Natural killer cell (primary cell): ENCODE measurements around the gene MYO7B. TPM values are rescaled to one million over a fixed set of nuclear protein-coding genes. Genes with fewer than 3 reads are reported as not detected.

Experiments
- ATAC-seq, 3 donors: fragments of 150-1000 bp in 2 of 3; fragments of 200-7000 bp in 1 of 3; cut with Tn5 transposase; 1 replicate in 1 of 3; 2 replicates in 2 of 3; pipeline ENCODE4 v1.10.0; 2021; ENCODE audit warnings: mild to moderate bottlenecking in 2 of 3, moderate library complexity in 2 of 3
- DNase-seq, 2 donors: peaks; one replicate each; pipeline versions ENCODE4 v3.0.0 to v3.0.0-alpha.2; 2013 to 2021; ENCODE audit warnings: mixed read lengths in 1 of 2
- H3K27ac ChIP-seq: one replicate; pipeline ENCODE4 v1.5.1; 2013; ENCODE audit warnings: mild to moderate bottlenecking, low read length
- H3K27me3 ChIP-seq: one replicate; pipeline ENCODE4 v1.6.1; 2013; ENCODE audit warnings: low read length; ENCODE audit not compliant: control insufficient read depth, insufficient read depth
- H3K36me3 ChIP-seq: one replicate; pipeline ENCODE4 v1.6.1; 2013; ENCODE audit warnings: low read length; ENCODE audit not compliant: control insufficient read depth, insufficient read depth
- H3K4me1 ChIP-seq: one replicate; pipeline ENCODE4 v1.6.1; 2013; ENCODE audit warnings: low read length; ENCODE audit not compliant: control insufficient read depth, insufficient read depth
- H3K4me3 ChIP-seq: one replicate; pipeline ENCODE4 v1.5.1; 2013; ENCODE audit warnings: low read length
- H3K9me3 ChIP-seq: one replicate; pipeline ENCODE4 v1.6.1; 2013; ENCODE audit warnings: low read length; ENCODE audit not compliant: control insufficient read depth, insufficient read depth
- H3K27ac Mint-ChIP-seq, 2 donors: one replicate each; pipeline ENCODE4 v1.8.0; 2022; ENCODE audit warnings: mild to moderate bottlenecking in 2 of 2, mixed read lengths in 2 of 2, moderate library complexity in 1 of 2
- H3K27me3 Mint-ChIP-seq, 2 donors: one replicate each; pipeline ENCODE4 v1.8.0; 2022; ENCODE audit warnings: low read depth in 2 of 2, mixed read lengths in 2 of 2
- H3K36me3 Mint-ChIP-seq: one replicate; pipeline ENCODE4 v1.8.0; 2022; ENCODE audit warnings: mixed read lengths
- H3K4me1 Mint-ChIP-seq, 2 donors: one replicate each; pipeline ENCODE4 v1.8.0; 2022; ENCODE audit warnings: mixed read lengths in 2 of 2
- H3K4me3 Mint-ChIP-seq: one replicate; pipeline ENCODE4 v1.8.0; 2022; ENCODE audit warnings: mild to moderate bottlenecking, moderate library complexity, mixed read lengths
- H3K9me3 Mint-ChIP-seq, 2 donors: one replicate each; pipeline ENCODE4 v1.8.0; 2022; ENCODE audit warnings: mixed read lengths in 2 of 2
- CTCF ChIP-seq: fragments of 200-600 bp; IDR thresholded peaks from one replicate; pipeline ENCODE4 v1.8.0; 2022; ENCODE audit warnings: antibody characterized with exemption
- WGBS: methylation state at CpG from one replicate; pipeline ENCODE4 v1.1.7; 2013; ENCODE audit warnings: missing lambda C conversion rate; ENCODE audit not compliant: insufficient coverage; 5-methylcytosine and 5-hydroxymethylcytosine counted together
- intact Hi-C: fragments of 100-400 bp; cut with micrococcal nuclease; formaldehyde crosslinking; loops from one replicate; pipeline ENCODE4 v1.14.2; 2022
- total RNA-seq, 4 donors: library from RNA; stranded (reverse); fragments of 120-200 nt in 1 of 4; gene quantifications; one replicate each; pipeline versions ENCODE4 v1.2.3 to v1.2.4, GENCODE V29; 2013 to 2022

MYO7B gene
- total RNA-seq, 3 donors from 2014 or later (not counting 1 experiment from before 2014, with no cell fraction given): 0.14 to 0.45 (median 0.25) TPM

GRCh38 chr2:127580167-127581049, 44.9 kb downstream of the MYO7B start:
- intact Hi-C loops: no loop called here
- Histone ChIP-seq H3K9me3 (no peaks in the 10 kb centered on the region), H3K36me3 (no peaks in the 10 kb centered on the region), H3K4me3 (no peak overlapping the region), H3K4me1 (peaks cover 32% of the 10 kb centered on the region), H3K27me3 (no peaks in the 10 kb centered on the region), H3K27ac (no peak overlapping the region)
- WGBS: 76% methylated on average over 24 of the region's 24 CpGs
- H3K9me3 Mint-ChIP-seq: no peaks in the 10 kb centered on the region
- H3K4me1 Mint-ChIP-seq: peaks cover under 1 to 18% of the 10 kb centered on the region in 2 donors
- no peaks in the 10 kb centered on the region for H3K27me3 Mint-ChIP-seq
- H3K27ac Mint-ChIP-seq: no peak overlapping the region
- H3K36me3 Mint-ChIP-seq: no peaks in the 10 kb centered on the region
- DNase-seq: peak in 1 of 2 donors; percentile 3
- no peak for TF ChIP-seq CTCF
- no peak for ATAC-seq
- no peak overlapping the region for H3K4me3 Mint-ChIP-seq

- intact Hi-C loops: no loop called here
- no peak for DNase-seq
- WGBS: 86% methylated on average over 4 of the region's 4 CpGs
- Mint-ChIP-seq H3K4me1 (peaks cover 0 to 12% of the 10 kb centered on the region in 2 donors), H3K36me3 (no peaks in the 10 kb centered on the region), H3K4me3 (no peak overlapping the region), H3K27me3 (peaks cover 0 to 4% of the 10 kb centered on the region in 2 donors), H3K27ac (no peak overlapping the region), H3K9me3 (no peaks in the 10 kb centered on the region)
- ATAC-seq: no peak
- Histone ChIP-seq H3K27ac (no peak overlapping the region), H3K36me3 (no peaks in the 10 kb centered on the region), H3K9me3 (no peaks in the 10 kb centered on the region), H3K27me3 (no peaks in the 10 kb centered on the region), H3K4me3 (no peak overlapping the region), H3K4me1 (peaks cover 27% of the 10 kb centered on the region)
- TF ChIP-seq CTCF: no peak
Measured at GRCh38 chr2:127581050-127581345, 45.5 kb downstream of the MYO7B start.

- Histone ChIP-seq H3K27me3 (no peaks in the 10 kb centered on the region), H3K4me1 (peaks cover 19% of the 10 kb centered on the region), H3K9me3 (no peaks in the 10 kb centered on the region), H3K27ac (no peak overlapping the region), H3K36me3 (no peaks in the 10 kb centered on the region), H3K4me3 (no peak overlapping the region)
- WGBS: 90% methylated on average over 20 of the region's 21 CpGs
- intact Hi-C loops: no loop called here
- TF ChIP-seq CTCF: no peak
- Mint-ChIP-seq H3K36me3 (no peaks in the 10 kb centered on the region), H3K9me3 (no peaks in the 10 kb centered on the region), H3K27me3 (peaks cover 0 to 7% of the 10 kb centered on the region in 2 donors), H3K4me3 (no peak overlapping the region), H3K27ac (no peak overlapping the region), H3K4me1 (peaks cover 0 to 10% of the 10 kb centered on the region in 2 donors)
- peak in 1 of 2 donors; percentile 12 for DNase-seq
- no peak for ATAC-seq
Measured at GRCh38 chr2:127581516-127582490, 46.3 kb downstream of the MYO7B start.
